Adipose tissue (tissue), 3 donors: ENCODE results near the gene MACROD2. TPM values are rescaled to one million over a fixed set of nuclear protein-coding genes. Genes with fewer than 3 reads are reported as not detected.

Experiments
- H3K27ac ChIP-seq: one replicate; pipeline ENCODE4 v1.5.1; 2013; ENCODE audit warnings: low read depth, low read length
- WGBS, 3 donors: extraction: QIAGEN DNeasy Blood & Tissue Kit; methylation state at CpG; one replicate each; pipeline ENCODE4 v1.1.7; 2013; 5-methylcytosine and 5-hydroxymethylcytosine counted together
- polyA plus RNA-seq, 3 donors: library from polyadenylated mRNA; stranded (reverse); fragments of 200-250 nt; gene quantifications; one replicate each; pipeline ENCODE4 v1.2.3, GENCODE V29; 2013
- donor health status: healthy with polysubstance abuse.
- donor health status: Bipolar disorder and iron deficiency.
- donor health status: healthy.

The MACROD2 gene
- polyA plus RNA-seq, 3 donors = 0.11 to 0.98 (median 0.56) TPM

GRCh38 chr20:15911581-15911980 lies 1916.3 kb downstream of the MACROD2 start:
- WGBS, 3 donors = 73 to 80% (median 75%) methylated on average over 7 of the region's 7 CpGs
- H3K27ac ChIP-seq = no peak overlapping the region

- 18 to 45% (median 44%) methylated on average over 3 of the region's 3 CpGs for WGBS, 3 donors
- no peak overlapping the region for H3K27ac ChIP-seq
Measured at GRCh38 chr20:15913391-15914025, 1918.2 kb downstream of the MACROD2 start.

GRCh38 chr20:15916623-15917022 lies 1921.3 kb downstream of the MACROD2 start:
- H3K27ac ChIP-seq = no peak overlapping the region
- 76 to 88% (median 88%) methylated on average over 5 of the region's 5 CpGs for WGBS, 3 donors

GRCh38 chr20:15917283-15917682 lies 1922.0 kb downstream of the MACROD2 start:
- 46 to 71% (median 69%) methylated on average over 4 of the region's 4 CpGs for WGBS, 3 donors
- no peak overlapping the region for H3K27ac ChIP-seq

- 57 to 59% (median 58%) methylated on average over 3 of the region's 3 CpGs for WGBS, 3 donors
- H3K27ac ChIP-seq = no peak overlapping the region
Measured at GRCh38 chr20:15918631-15919030, 1923.3 kb downstream of the MACROD2 start.

- H3K27ac ChIP-seq = no peak overlapping the region
- WGBS, 3 donors = 49 to 59% (median 57%) methylated on average over 4 of the region's 4 CpGs
Measured at GRCh38 chr20:15919118-15919517, 1923.8 kb downstream of the MACROD2 start.

- H3K27ac ChIP-seq = no peak overlapping the region
- WGBS, 3 donors = 66 to 87% (median 72%) methylated on average over 4 of the region's 4 CpGs
Measured at GRCh38 chr20:15921930-15922329, 1926.6 kb downstream of the MACROD2 start.

GRCh38 chr20:15922556-15922955 lies 1927.2 kb downstream of the MACROD2 start:
- H3K27ac ChIP-seq = no peak overlapping the region
- 93 to 95% (median 93%) methylated on average over 1 of the region's 1 CpG for WGBS, 3 donors

- H3K27ac ChIP-seq = no peak overlapping the region
- WGBS, 3 donors = 91 to 94% (median 94%) methylated on average over 8 of the region's 8 CpGs
Measured at GRCh38 chr20:15923030-15923776, 1927.9 kb downstream of the MACROD2 start.

GRCh38 chr20:15924556-15924955 lies 1929.2 kb downstream of the MACROD2 start:
- 59 to 82% (median 77%) methylated on average over 1 of the region's 1 CpG for WGBS, 3 donors
- H3K27ac ChIP-seq = no peak overlapping the region

GRCh38 chr20:15925376-15925775 lies 1930.1 kb downstream of the MACROD2 start:
- 79 to 90% (median 88%) methylated on average over 8 of the region's 8 CpGs for WGBS, 3 donors
- no peak overlapping the region for H3K27ac ChIP-seq

GRCh38 chr20:15927893-15928650 lies 1932.8 kb downstream of the MACROD2 start:
- H3K27ac ChIP-seq = no peak overlapping the region
- WGBS, 3 donors = 78 to 94% (median 89%) methylated on average over 3 of the region's 3 CpGs

- H3K27ac ChIP-seq = no peak overlapping the region
Measured at GRCh38 chr20:15928946-15929345, 1933.6 kb downstream of the MACROD2 start.

GRCh38 chr20:15930311-15931305 lies 1935.3 kb downstream of the MACROD2 start:
- no peak overlapping the region for H3K27ac ChIP-seq
- WGBS, 3 donors = 7 to 22% (median 17%) methylated on average over 2 of the region's 2 CpGs

- no peak overlapping the region for H3K27ac ChIP-seq
- WGBS, 3 donors = 93 to 99% (median 93%) methylated on average over 4 of the region's 4 CpGs
Measured at GRCh38 chr20:15931897-15932296, 1936.6 kb downstream of the MACROD2 start.

GRCh38 chr20:15937179-15937578 lies 1941.9 kb downstream of the MACROD2 start:
- 79 to 84% (median 81%) methylated on average over 3 of the region's 3 CpGs for WGBS, 3 donors
- no peak overlapping the region for H3K27ac ChIP-seq

GRCh38 chr20:15938847-15939246 lies 1943.5 kb downstream of the MACROD2 start:
- 72 to 82% (median 76%) methylated on average over 1 of the region's 1 CpG for WGBS, 3 donors
- no peak overlapping the region for H3K27ac ChIP-seq

GRCh38 chr20:15940127-15940526 lies 1944.8 kb downstream of the MACROD2 start:
- no peak overlapping the region for H3K27ac ChIP-seq
- WGBS, 3 donors = 91 to 97% (median 96%) methylated on average over 6 of the region's 6 CpGs
